PC-3 (cell line): ENCODE measurements around the gene RERE. TPM values are rescaled to one million over a fixed set of nuclear protein-coding genes. Genes with fewer than 3 reads are reported as not detected.

ENCODE experiments used
- ATAC-seq: fragments of 200-7000 bp; cut with Tn5 transposase; 2 replicates; pipeline ENCODE4 v1.9.1; 2020; ENCODE audit warnings: mild to moderate bottlenecking, moderate library complexity
- BruUV-seq: library from RNA; stranded (reverse); fragments of 400-500 nt; replicated peaks from 2 replicates; lab custom pipeline; 2021; lab: Mats Ljungman, UMichigan
- CTCF ChIA-PET: fragments of 300-600 bp; sonication (Branson Sonifier 250); formaldehyde crosslinking; loops from one replicate; lab custom pipeline; 2022; ENCODE audit warnings: antibody characterized with exemption; lab: Charles Lee
- POLR2A ChIA-PET: fragments of 300-600 bp; sonication (Branson Sonifier 250); formaldehyde crosslinking; loops from one replicate; lab custom pipeline; 2022; ENCODE audit warnings: antibody characterized with exemption; ENCODE audit not compliant: unreplicated experiment; lab: Charles Lee
- DNase-seq: peaks from one replicate; pipeline ENCODE4 v3.0.0-alpha.2; 2015
- H2AFZ ChIP-seq: fragments of 300-600 bp; sonication (generic); 2 replicates; pipeline ENCODE4 v1.6.0; 2016; ENCODE audit warnings: antibody characterized with exemption, low read length
- H3F3A ChIP-seq: fragments of 300-600 bp; sonication (generic); one replicate; pipeline ENCODE4 v1.6.0; 2017; ENCODE audit warnings: antibody characterized with exemption, low read length, control low read depth, mild to moderate bottlenecking; ENCODE audit not compliant: unreplicated experiment
- H3K27ac ChIP-seq: fragments of 300-600 bp; sonication (generic); 2 replicates; pipeline ENCODE4 v1.5.1; 2016; ENCODE audit warnings: mild to moderate bottlenecking, low read length
- H3K27me3 ChIP-seq: fragments of 300-600 bp; sonication (generic); 2 replicates; pipeline ENCODE4 v1.6.1; 2016; ENCODE audit warnings: low read length, mixed read lengths
- H3K36me3 ChIP-seq: fragments of 300-600 bp; sonication (generic); 2 replicates; pipeline ENCODE4 v1.6.1; 2016; ENCODE audit warnings: low read depth, mixed run types, low read length, mixed read lengths
- H3K4me1 ChIP-seq: fragments of 300-600 bp; sonication (generic); 2 replicates; pipeline ENCODE4 v1.5.1; 2016; ENCODE audit warnings: low read length; ENCODE audit not compliant: insufficient read depth
- H3K4me2 ChIP-seq: fragments of 300-600 bp; sonication (generic); 2 replicates; pipeline ENCODE4 v1.6.0; 2016; ENCODE audit warnings: low read length
- H3K4me3 ChIP-seq: fragments of 300-600 bp; sonication (generic); 2 replicates; pipeline ENCODE4 v1.5.1; 2016; ENCODE audit warnings: mild to moderate bottlenecking, low read length, mixed read lengths
- H3K79me2 ChIP-seq: fragments of 300-600 bp; sonication (generic); 2 replicates; pipeline ENCODE4 v1.6.1; 2017; ENCODE audit warnings: low read length, mixed read lengths
- H3K9ac ChIP-seq: fragments of 300-600 bp; sonication (generic); 2 replicates; pipeline ENCODE4 v1.6.0; 2016; ENCODE audit warnings: mild to moderate bottlenecking, low read length
- H3K9me2 ChIP-seq: fragments of 300-600 bp; sonication (generic); replicated peaks from 2 replicates; pipeline ENCODE4 v1.6.1; 2016; ENCODE audit warnings: mixed run types, low read length, mixed read lengths
- H3K9me3 ChIP-seq: fragments of 300-600 bp; sonication (generic); 2 replicates; pipeline ENCODE4 v1.6.1; 2016; ENCODE audit warnings: low read length, mixed read lengths
- H4K20me1 ChIP-seq: fragments of 300-600 bp; sonication (generic); 2 replicates; pipeline ENCODE4 v1.6.1; 2016; ENCODE audit warnings: low read length, mixed read lengths
- EZH2 ChIP-seq: fragments of 300-600 bp; sonication (generic); IDR thresholded peaks from one replicate; pipeline ENCODE4 v1.6.1; 2017; ENCODE audit warnings: antibody characterized with exemption, mild to moderate bottlenecking, low read length; ENCODE audit not compliant: unreplicated experiment
- EZH2phosphoT487 ChIP-seq: fragments of 300-600 bp; sonication (generic); IDR thresholded peaks from 2 replicates; pipeline ENCODE4 v1.6.1; 2018; ENCODE audit warnings: mild to moderate bottlenecking, antibody characterized with exemption, low read length, borderline replicate concordance
- intact Hi-C: fragments of 100-400 bp; cut with micrococcal nuclease; formaldehyde crosslinking; loops from 2 replicates; pipeline ENCODE4 v1.9.0; 2023
- total RNA-seq: library from RNA; depleted of rRNA; stranded (reverse); fragments of >200 nt; gene quantifications from 2 replicates; pipeline ENCODE4 v1.2.3, GENCODE V29; 2014
- TF ChIP-seq, protein P1 (sequence below): fragments of 300-600 bp; sonication (generic); conservative IDR thresholded peaks from 2 replicates; pipeline ENCODE4 v1.5.1; 2017; ENCODE audit warnings: antibody characterized with exemption, low read depth, mild to moderate bottlenecking, low read length

The RERE gene
- total RNA-seq, 1 experiment from 2014 or later: 24.2 TPM

DNA sequence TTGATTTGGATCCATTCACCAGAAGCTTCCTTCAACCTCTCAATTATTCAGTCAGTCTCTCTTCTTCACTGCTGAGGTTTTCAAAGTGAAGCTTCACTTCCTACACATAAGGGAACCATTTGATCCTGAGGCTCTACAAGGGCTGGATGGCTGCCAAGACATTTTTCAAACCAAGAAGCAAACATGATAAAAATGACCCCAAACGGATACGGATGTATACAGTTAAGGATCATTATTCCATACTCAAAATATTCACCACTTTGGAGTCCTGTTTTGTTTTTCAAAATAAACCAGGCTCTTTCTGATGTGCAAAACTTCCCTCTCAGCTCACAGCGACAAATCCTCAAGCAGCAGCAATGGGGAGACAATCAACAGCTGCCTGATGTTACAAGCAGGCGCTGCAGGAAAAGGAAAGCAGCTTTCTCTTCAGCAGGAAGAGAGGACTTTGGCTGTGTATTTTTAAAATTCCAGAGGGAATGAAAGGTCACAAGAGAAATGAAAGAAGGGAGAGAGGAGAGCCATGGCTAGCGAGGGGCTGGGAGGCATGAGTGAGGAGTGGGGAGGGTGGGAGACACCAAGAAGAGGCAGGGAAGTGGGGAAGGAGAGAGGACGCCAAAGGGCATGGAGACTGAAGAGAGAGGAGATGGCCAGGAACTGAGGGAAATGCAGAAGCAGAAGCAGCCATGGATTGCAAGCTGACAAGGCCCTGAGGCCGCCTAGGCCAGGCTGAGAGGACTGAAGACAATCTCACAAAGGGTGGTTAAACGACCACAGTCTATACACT is 354.1 kb downstream of the RERE start:
- ChIA-PET POLR2A (interaction anchor here (0.6 kb wide), 1 partner anchor 55 kb away, joined by 4 read pairs; no protein-coding TSS in a partner anchor), CTCF (interaction anchor here (0.9 kb wide), 1 partner anchor 98 kb away, joined by 3 read pairs; no protein-coding TSS in a partner anchor)
- Histone ChIP-seq H3F3A (no peaks in the 10 kb centered on the region), H3K27me3 (no peaks in the 10 kb centered on the region), H3K4me3 (no peak overlapping the region), H3K9me2 (no peaks in the 10 kb centered on the region), H3K36me3 (0 out of 2 replicates have a peak, but pooled peaks cover 4% of the 10 kb centered on the region), H2AFZ (no peak overlapping the region), H3K27ac (no peak overlapping the region), H3K9ac (no peak overlapping the region), H3K4me1 (peaks cover 11% of the 10 kb centered on the region), H3K79me2 (no peaks in the 10 kb centered on the region), H3K4me2 (peak overlapping the region; percentile 32; the same call in 1 of the 2 replicates), H3K9me3 (no peaks in the 10 kb centered on the region), H4K20me1 (no peaks in the 10 kb centered on the region)
- ATAC-seq: peak; percentile 73
- intact Hi-C loops: no loop called here
- DNase-seq: peak; percentile 44
- no peak for TF ChIP-seq EZH2
- TF ChIP-seq, protein P1, sequence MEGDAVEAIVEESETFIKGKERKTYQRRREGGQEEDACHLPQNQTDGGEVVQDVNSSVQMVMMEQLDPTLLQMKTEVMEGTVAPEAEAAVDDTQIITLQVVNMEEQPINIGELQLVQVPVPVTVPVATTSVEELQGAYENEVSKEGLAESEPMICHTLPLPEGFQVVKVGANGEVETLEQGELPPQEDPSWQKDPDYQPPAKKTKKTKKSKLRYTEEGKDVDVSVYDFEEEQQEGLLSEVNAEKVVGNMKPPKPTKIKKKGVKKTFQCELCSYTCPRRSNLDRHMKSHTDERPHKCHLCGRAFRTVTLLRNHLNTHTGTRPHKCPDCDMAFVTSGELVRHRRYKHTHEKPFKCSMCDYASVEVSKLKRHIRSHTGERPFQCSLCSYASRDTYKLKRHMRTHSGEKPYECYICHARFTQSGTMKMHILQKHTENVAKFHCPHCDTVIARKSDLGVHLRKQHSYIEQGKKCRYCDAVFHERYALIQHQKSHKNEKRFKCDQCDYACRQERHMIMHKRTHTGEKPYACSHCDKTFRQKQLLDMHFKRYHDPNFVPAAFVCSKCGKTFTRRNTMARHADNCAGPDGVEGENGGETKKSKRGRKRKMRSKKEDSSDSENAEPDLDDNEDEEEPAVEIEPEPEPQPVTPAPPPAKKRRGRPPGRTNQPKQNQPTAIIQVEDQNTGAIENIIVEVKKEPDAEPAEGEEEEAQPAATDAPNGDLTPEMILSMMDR: no peak
- TF ChIP-seq EZH2phosphoT487: no peak
- no TSS peak for BruUV-seq

- no peak for DNase-seq
- Histone ChIP-seq H3F3A (no peaks in the 10 kb centered on the region), H3K36me3 (0 out of 2 replicates have a peak, but pooled peaks cover 4% of the 10 kb centered on the region), H3K9me2 (no peaks in the 10 kb centered on the region), H3K4me2 (no peak overlapping the region), H3K9ac (no peak overlapping the region), H3K4me1 (peaks cover 11% of the 10 kb centered on the region), H4K20me1 (no peaks in the 10 kb centered on the region), H3K27ac (no peak overlapping the region), H3K79me2 (no peaks in the 10 kb centered on the region), H3K4me3 (no peak overlapping the region), H2AFZ (no peak overlapping the region), H3K9me3 (no peaks in the 10 kb centered on the region), H3K27me3 (no peaks in the 10 kb centered on the region)
- ChIA-PET CTCF (interaction anchor here (0.9 kb wide), 1 partner anchor 99 kb away, joined by 3 read pairs; no protein-coding TSS in a partner anchor), POLR2A (interaction anchor here (0.5 to 0.6 kb wide), 2 partner anchors 54 to 681 kb away, joined by 4 to 25 read pairs; no protein-coding TSS in a partner anchor)
- no peak for ATAC-seq
- intact Hi-C loops: no loop called here
- no peak for TF ChIP-seq EZH2phosphoT487
- TF ChIP-seq, protein P1: no peak
- no peak for TF ChIP-seq EZH2
- no TSS peak for BruUV-seq
Observed at GRCh38 chr1:8462371-8462892, 355.0 kb downstream of the RERE start.
